Colon (tissue), 2 donors: ENCODE data around the gene CASP8.

Experiments used
- FAIRE-seq: peaks from 2 replicates; lab custom pipeline; 2012; peaks lifted over from hg19 to GRCh38; lab: Jason Lieb, UNC
- donor health status: control.
- donor health status: control.

The CASP8 gene

DNA sequence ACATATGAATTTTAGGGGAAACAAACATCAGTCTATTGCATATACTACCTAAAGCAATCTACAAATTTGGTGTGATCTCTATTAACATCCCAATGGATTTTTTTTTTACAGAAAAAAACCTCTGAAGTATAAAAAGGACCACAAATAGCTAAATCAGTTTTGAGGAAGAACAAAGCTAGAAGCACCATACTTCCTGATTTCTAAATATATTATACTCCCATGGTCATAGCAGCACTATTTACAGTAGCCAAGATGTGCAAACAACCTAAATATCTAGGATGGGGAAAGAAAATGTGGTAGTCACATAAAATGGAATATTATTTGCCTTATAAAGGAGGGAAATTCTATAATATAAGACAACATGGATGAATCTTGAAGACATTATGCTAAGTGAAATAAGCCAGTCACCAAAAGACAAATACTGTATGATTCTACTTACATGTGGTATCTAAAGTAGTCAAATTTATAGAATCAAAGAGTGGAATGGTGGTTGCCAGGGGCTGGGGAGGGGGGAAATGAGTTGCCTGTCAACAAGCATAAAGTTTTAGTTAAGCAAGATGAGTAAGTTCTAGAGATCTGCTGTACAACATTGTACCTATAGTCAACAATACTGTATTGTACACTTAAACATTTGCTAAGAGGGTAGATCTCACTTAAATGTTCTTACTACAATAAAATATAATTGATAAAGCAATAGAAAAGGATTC, 17.6 kb upstream of the CASP8 start:
- no peak for FAIRE-seq

DNA sequence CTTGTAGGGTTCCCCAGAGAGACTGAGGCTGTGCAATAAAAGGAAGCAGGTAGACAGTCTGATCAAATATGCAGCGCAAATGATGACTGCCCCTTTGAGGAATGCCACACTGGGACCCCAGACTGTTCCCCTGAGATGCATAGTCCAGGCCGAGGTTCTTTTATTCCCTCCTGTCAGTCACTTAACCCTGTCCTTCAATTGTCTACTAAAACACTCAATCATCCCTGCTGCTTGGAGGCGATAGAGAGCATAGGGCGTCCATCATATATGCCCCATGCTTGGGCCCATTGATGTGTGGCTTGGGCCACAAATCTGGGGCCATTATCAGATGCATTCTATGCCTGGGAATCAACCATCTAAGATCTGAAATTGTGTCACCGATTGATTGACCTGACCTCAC, 15.5 kb upstream of the CASP8 start:
- no peak for FAIRE-seq

DNA sequence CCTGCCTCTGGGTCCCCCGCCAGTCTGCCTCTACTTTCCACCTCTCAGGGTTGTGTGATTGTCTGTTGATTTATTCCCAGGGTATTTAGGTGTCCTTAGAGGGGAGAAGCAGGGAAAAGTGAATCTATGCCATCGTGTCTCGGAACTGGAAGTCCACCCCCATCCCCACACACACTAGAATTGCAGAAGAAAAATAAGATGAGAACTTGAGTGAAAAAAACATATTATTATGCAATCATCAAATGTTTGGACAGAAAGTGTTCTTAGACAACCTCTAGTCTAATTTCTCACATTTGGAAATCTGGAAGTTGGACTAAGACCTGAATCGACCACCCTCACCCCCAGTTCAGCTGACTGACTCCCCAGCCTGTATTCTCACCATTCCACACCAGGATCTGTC, 14.1 kb upstream of the CASP8 start:
- no peak for FAIRE-seq

DNA sequence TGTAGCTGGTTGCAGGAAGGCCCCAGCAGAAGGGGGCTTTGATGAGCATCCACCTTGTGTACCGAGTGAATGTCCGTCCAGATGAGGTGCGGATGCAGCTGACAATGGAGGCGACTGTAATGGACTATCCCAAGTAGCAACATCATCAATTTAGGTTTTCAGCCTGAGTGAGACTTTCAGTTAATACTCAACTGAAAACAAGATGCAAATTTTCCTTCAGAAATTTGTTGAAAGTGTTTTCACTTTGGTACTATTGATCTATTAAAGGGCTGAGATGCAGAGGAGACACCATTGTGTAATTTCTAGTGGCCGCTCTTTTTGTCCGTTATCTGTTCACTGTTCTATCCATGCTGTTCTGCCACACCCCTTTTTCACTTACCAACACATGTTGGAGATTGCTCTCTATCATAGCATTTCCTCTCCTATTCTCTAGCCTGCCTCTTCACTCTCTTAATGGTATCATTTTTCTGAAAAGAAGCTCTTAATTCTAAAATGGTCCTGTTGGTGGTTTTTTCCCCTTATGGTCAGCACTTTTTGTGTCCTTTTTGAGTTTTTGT, 12.0 kb upstream of the CASP8 start:
- FAIRE-seq = no peak

DNA sequence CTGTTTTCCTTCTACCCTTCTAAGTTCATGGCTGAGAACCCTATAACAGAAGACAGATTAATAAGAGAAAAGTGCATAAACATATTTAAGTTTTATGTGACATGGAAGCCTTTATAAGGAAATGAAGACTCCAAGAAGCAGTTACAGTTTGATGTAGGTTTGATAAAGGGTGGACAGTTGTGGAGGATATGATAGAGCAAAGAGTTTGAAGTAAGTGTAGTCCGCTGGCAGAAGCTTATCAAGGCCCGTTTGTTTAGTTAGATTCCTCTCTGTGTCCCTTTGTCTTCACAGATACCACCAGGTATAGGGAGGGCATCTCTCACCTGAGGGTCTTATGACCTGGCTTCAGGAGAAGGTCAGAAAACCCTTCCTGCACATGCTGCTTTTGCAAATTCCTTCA, 10.4 kb upstream of the CASP8 start:
- no peak for FAIRE-seq

DNA sequence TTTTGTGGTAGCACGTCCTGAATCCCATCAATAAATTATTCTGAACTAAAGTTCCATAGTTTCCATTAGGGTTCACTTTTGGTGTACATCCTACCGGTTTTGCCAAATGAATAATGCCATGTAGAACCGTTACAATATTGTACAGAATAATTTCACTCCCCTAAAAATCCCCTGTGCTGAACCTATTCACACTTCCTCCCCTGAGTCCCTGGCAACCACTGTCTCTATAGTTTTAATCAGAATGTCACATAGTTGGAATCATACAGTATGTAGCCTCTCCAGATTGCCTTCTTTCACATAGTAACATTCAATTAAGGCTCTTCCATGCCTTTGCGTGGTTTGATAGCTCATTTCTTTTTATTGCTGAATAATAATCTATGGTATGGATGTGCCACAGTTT, 9.6 kb upstream of the CASP8 start:
- FAIRE-seq = no peak

DNA sequence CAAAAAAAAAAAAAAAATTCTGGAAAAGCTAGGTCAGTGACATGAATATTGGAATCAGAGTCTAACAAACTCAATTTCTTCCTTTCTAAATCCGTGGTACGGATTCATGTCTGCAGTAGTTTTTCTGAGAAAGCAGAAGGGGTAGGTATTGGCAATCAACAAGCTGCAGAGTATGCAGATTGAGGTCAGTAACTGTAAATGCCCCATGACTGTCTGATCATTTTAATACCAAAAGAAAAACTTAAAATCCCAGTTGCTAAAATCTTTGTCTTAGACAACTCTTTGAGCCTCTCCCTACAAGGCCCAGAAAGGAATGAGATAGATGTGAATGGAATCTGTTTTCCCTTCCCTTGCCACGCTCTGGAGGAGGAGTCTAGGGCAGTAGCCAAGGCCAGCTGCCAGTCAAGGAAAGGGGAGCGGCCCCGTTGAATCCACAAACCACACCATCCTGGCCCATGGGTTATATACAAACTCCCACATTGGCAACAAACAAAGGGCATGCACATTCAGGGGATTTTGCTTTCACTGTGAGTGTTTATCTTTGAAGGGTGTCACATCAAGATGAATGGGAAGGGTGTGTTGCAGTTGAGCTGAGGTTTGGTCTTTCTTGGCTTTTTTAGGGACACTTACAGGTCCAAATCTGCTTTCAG, 6.1 kb upstream of the CASP8 start:
- no peak for FAIRE-seq

DNA sequence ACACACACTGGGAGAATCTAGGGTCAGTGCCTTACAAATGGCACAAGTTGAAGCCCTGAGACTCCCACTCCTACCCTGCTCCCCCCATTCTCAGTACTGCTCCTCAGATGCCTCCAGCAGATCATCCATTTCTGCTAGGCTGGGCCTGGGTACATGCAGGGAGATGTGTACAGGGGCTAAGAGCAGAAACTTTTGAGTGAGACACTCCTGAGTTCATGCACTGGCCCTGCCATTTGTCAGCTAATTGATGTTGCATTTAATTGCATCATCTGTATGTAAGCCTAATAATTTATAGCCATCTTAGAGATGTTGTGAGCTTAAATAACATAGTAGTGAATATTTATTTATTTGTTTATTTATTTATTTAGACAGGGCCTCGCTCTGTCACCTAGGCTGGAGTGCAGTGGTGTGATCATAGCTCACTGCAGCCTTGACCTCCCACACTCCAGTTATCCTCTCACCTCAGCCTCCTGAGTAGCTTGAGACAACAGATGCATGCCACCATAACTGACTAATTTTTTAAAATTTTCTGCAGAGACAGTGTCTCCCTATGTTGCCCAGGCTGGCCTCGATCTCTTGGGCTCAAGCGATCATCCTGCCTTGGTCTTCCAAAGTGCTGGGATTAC, 4.8 kb upstream of the CASP8 start:
- no peak for FAIRE-seq

- no peak for FAIRE-seq
Measured at GRCh38 chr2:201256082-201256481, 4.3 kb upstream of the CASP8 start.

DNA sequence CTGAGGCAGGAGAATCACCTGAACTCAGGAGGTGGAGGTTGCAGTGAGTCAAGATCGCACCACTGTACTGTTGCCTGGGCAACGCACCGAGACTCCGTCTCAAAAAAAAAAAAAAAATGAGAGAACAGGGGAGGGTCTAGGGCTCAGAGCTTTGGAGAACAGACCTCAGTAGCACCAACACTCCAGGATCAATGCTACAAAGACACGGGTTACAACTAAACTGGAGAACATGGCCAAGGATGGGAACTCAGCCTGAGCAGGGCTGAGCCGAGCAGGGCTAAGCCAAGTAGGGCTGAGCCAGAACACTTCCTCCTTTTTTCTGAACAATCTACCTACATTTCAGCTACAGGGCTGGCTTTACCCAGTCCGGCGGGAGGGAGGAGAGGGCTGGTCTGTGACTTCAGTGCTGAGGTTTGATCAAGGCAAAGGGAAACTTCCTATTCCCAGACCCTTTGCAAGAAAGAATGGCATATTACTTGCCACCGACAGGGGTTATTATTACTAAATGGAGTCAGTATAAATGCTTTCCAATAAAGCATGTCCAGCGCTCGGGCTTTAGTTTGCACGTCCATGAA, 2.9 kb upstream of the CASP8 start:
- no peak for FAIRE-seq

DNA sequence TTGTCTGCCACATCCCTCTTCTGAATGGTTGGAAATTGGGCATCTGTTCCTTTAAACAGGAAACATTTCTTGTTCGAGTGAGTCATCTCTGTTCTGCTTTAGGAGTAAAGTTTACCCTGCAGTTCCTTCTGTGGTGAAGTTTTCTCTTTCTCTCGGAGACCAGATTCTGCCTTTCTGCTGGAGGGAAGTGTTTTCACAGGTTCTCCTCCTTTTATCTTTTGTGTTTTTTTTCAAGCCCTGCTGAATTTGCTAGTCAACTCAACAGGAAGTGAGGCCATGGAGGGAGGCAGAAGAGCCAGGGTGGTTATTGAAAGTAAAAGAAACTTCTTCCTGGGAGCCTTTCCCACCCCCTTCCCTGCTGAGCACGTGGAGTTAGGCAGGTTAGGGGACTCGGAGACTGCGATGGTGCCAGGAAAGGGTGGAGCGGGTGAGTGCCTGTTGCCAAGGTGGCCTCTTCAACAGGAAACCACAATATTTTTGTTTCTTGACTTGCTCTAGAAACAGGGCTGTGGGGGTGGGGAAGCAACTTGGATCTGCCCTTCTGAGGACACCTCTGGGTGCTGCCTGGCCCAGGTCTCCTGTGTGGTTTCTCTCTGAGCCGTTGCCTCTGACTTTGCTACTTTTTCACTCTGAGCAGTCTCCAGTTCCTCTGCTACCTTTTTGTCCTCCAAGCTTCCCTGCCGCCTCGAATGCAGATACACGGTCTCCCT, 2.2 kb upstream of the CASP8 start:
- no peak for FAIRE-seq

DNA sequence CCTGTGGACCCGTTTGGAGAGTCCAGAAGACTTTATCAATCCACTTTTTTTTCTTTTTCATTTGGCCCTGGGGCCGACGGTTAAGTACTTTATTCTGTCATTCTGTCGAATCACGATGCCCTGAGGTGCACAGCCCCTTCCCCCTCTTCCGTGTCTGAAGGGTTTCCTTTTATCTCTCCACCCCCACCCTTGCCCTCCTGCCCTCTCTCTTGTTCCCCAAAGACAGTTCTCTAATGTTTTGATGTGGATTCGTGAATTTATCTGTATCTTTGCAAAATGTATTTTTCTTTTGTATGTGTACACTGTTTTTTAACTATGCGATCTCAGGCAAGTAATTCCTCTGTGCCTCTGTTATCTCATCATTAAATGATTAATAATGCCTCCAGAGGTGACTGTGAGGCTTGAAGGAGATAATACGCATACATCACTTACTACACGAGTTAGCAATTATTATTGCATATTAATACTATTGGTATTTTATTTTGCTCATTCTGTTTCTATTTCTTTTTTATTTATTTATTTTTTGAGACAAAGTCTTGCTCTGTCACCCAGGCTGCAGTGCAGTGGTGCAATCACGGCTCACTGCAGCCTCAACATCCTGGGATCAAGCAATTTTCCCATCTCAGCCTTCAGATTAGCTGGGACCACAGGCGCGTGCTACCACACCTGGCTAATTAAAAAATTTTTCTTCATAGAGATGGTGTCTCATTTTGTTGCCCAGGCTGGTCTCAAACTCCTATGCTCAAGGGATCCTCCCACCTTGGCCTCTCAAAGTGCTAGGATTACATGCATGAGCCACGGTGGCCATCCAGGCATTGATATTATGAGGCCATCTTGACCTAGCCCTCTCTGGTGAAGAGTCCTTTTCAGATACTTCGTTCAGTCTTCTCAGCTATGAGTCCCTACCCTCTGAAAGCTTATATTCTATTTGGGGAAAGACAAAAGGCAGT, 1.4 kb upstream of the CASP8 start:
- FAIRE-seq = no peak

GRCh38 chr2:201261471-201261870, 1.1 kb downstream of the CASP8 start:
- FAIRE-seq = no peak

GRCh38 chr2:201261906-201262305, 1.6 kb downstream of the CASP8 start:
- FAIRE-seq = no peak

GRCh38 chr2:201262718-201263117, 2.4 kb downstream of the CASP8 start:
- no peak for FAIRE-seq

DNA sequence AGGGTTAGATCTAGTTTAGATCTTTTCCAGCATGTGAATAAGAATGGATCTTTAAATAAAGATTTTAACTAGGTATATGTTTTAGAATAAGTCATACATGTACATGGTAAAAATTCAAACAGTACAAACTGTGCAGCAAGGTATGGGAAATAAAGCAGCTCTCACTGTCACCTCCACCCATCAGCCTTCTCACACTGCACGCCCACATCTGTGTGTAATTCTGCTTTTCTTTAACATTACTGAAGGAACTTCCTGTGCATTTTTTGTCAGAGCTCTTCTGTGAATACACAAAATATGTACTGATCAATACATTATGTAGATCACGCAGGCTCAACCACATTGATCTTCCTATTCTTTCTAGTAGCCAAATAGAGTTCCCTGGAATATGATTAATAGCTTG, 3.4 kb downstream of the CASP8 start:
- FAIRE-seq = no peak

- FAIRE-seq = no peak
Measured at GRCh38 chr2:201264472-201265173, 4.3 kb downstream of the CASP8 start.

DNA sequence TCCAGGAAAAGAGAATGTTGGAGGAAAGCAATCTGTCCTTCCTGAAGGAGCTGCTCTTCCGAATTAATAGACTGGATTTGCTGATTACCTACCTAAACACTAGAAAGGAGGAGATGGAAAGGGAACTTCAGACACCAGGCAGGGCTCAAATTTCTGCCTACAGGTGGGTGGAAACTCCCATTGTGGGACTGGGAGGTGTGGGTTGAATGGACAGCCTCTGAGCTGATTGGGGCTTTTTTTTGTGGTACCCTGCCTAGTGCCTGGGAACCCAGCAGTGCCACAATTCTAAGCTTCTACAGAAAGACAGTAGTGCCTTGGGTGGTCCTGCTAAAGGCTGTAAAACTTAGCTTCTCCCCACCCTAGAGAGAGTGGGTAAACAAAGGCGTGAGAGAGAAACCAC, 6.3 kb downstream of the CASP8 start:
- FAIRE-seq = no peak

DNA sequence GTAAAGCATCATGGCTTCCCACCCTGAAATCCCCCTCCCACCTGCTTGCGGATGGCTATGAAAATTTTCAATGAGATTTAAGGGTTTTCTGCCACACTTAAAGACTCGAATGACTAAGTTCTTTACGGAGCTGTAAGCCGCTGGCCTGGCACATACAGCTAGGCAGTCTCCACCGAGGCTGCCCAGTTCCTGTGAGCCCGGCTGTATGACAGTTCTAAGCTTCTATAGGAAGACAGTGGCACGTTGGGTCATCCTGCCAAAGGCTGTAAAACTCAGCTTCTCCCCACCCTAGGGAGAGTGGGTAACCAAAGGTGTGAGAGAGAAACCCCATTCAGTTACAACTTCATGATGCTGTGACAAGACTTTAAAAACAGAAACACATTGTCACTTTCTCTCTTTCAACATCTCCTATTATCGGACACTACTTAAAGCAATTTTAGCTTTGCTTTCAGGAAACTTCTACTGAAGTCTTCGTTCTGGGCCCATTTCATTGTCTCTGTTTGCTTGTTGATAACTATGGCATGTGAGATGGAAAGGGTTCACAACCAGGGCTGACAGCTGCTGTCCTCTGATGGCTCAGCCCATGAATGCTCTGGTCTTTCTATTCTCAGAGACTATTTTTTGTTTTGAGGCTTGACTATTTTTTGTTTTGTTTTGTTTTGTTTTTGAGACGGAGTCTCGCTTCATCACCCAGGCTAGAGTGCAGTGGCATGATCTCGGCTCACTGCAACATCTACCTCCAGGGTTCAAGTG, 7.1 kb downstream of the CASP8 start:
- FAIRE-seq = no peak

DNA sequence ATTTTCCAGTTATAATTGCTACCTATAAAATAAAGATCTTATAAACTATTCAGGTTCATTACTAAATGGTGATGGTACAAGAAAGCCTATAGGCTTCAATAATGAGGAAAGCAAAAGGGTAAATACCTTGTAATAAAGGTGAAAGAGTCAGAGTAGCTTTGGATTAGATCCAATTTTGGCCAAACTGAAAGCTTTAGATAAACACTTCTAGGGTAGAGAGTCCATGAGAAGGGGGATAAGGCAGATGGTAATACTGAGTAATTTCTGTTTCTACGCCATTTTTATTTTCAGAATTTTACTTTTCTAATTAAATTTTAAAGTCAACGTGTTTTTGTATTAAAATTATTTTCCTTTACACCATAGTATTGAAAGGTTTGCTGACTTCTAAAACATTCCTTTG, 9.4 kb downstream of the CASP8 start:
- no peak for FAIRE-seq
